SK-N-SH (cell line): ENCODE results near the gene FRY. TPM values are rescaled to one million over a fixed set of nuclear protein-coding genes. Genes with fewer than 3 reads are reported as not detected.

Experiments used
- CTCF ChIA-PET: fragments of 300-600, 350-600 bp; formaldehyde crosslinking; extraction: SDS; loops from one replicate; lab custom pipeline; 2021; lab: Yijun Ruan, JAX
- POLR2A ChIA-PET: fragments of 350-600 bp; sonication (Branson Sonifier 250); formaldehyde crosslinking; extraction: SDS; loops from one replicate; lab custom pipeline; 2020; ENCODE audit warnings: antibody characterized with exemption, inconsistent platforms; lab: Yijun Ruan, JAX
- DNase-seq: peaks from one replicate; pipeline ENCODE4 v3.0.0; 2012
- H2AFZ ChIP-seq: fragments of 200-600 bp; sonication (generic); 2 replicates; pipeline ENCODE4 v1.8.1; 2016; ENCODE audit warnings: antibody characterized with exemption, mild to moderate bottlenecking, low read depth
- H3F3A ChIP-seq: fragments of 200-600 bp; sonication (generic); replicated peaks from 2 replicates; pipeline ENCODE3; 2016; ENCODE audit warnings: antibody characterized with exemption, mild to moderate bottlenecking; ENCODE audit not compliant: insufficient read depth
- H3K27ac ChIP-seq, 2 experiments: fragments of 200-500 bp in 1 of 2; fragments of 200-600 bp in 1 of 2; sonication (Bioruptor generic) in 1 of 2; sonication (generic), shearing (Covaris generic) in 1 of 2; 2 replicates each; pipeline versions ENCODE4 v1.5.1 to v1.6.1; 2014 to 2016; ENCODE audit warnings: low read depth in 2 of 2, inconsistent platforms in 1 of 2, low read length in 1 of 2, mild to moderate bottlenecking in 1 of 2, mixed read lengths in 1 of 2
- H3K27me3 ChIP-seq: fragments of 200-600 bp; sonication (generic), shearing (Covaris generic); 2 replicates; pipeline ENCODE4 v1.6.1; 2016; ENCODE audit warnings: mixed run types; ENCODE audit not compliant: insufficient read depth
- H3K36me3 ChIP-seq, 2 experiments: fragments of 200-500 bp in 1 of 2; fragments of 200-600 bp in 1 of 2; sonication (Bioruptor generic) in 1 of 2; sonication (generic) in 1 of 2; replicated peaks in 1 of 2; 2 replicates each; pipeline versions ENCODE3 to v1.5.1; 2014 to 2016; ENCODE audit warnings: low read length in 1 of 2, mild to moderate bottlenecking in 1 of 2; ENCODE audit not compliant: insufficient read depth in 2 of 2, control insufficient read depth in 1 of 2
- H3K4me1 ChIP-seq, 2 experiments: fragments of 200-500 bp in 1 of 2; fragments of 200-600 bp in 1 of 2; sonication (Bioruptor generic) in 1 of 2; sonication (generic), shearing (Covaris generic) in 1 of 2; 2 replicates each; pipeline versions ENCODE4 v1.5.1 to v1.6.1; 2014 to 2016; ENCODE audit warnings: low read depth in 1 of 2, low read length in 1 of 2, mixed run types in 1 of 2; ENCODE audit not compliant: insufficient read depth in 2 of 2, control insufficient read depth in 1 of 2
- H3K4me2 ChIP-seq: fragments of 200-600 bp; sonication (generic), shearing (Covaris generic); 2 replicates; pipeline ENCODE4 v1.6.1; 2017; ENCODE audit warnings: mixed run types
- H3K4me3 ChIP-seq, 2 experiments: fragments of 200-500 bp in 1 of 2; fragments of 200-600 bp in 1 of 2; sonication (Bioruptor generic) in 1 of 2; sonication (generic), shearing (Covaris generic) in 1 of 2; 2 replicates each; pipeline versions ENCODE4 v1.5.1 to v1.8.1; 2014 to 2016; ENCODE audit warnings: low read depth in 2 of 2, inconsistent platforms in 1 of 2, low read length in 1 of 2, mild to moderate bottlenecking in 1 of 2, mixed read lengths in 1 of 2, moderate library complexity in 1 of 2
- H3K79me2 ChIP-seq: fragments of 200-600 bp; sonication (generic); 2 replicates; pipeline ENCODE4 v1.8.1; 2017; ENCODE audit warnings: mild to moderate bottlenecking; ENCODE audit not compliant: insufficient read depth
- H3K9ac ChIP-seq: fragments of 200-600 bp; sonication (generic); 2 replicates; pipeline ENCODE4 v1.6.1; 2017; ENCODE audit warnings: mixed run types
- H3K9me2 ChIP-seq: fragments of 200-600 bp; sonication (generic); 2 replicates; pipeline ENCODE4 v1.6.1; 2017; ENCODE audit warnings: mixed run types
- H3K9me3 ChIP-seq: fragments of 200-600 bp; sonication (generic); 2 replicates; pipeline ENCODE4 v1.6.1; 2017; ENCODE audit warnings: mixed run types, mild to moderate bottlenecking, moderate library complexity
- H4K20me1 ChIP-seq: fragments of 200-600 bp; sonication (generic); 2 replicates; pipeline ENCODE4 v1.6.1; 2017; ENCODE audit warnings: mild to moderate bottlenecking, mixed run types; ENCODE audit not compliant: insufficient read depth
- ELF1 ChIP-seq: IDR thresholded peaks from 2 replicates; pipeline ENCODE4 v1.4.0; 2012
- FOXM1 ChIP-seq: IDR thresholded peaks from 2 replicates; pipeline ENCODE4 v1.4.0; 2012; ENCODE audit warnings: low read depth, mild to moderate bottlenecking
- GABPA ChIP-seq: IDR thresholded peaks from 2 replicates; pipeline ENCODE4 v1.4.0; 2012; ENCODE audit warnings: low read depth, mild to moderate bottlenecking
- IRF3 ChIP-seq: fragments of 150-350 bp; IDR thresholded peaks from 2 replicates; pipeline ENCODE4 v1.6.1; 2016; ENCODE audit warnings: mild to moderate bottlenecking, low read depth, low read length
- JUND ChIP-seq: IDR thresholded peaks from 2 replicates; pipeline ENCODE4 v1.4.0; 2012
- MAX ChIP-seq: IDR thresholded peaks from 2 replicates; pipeline ENCODE4 v1.4.0; 2012; ENCODE audit warnings: low read depth
- MEF2A ChIP-seq: IDR thresholded peaks from 2 replicates; pipeline ENCODE4 v1.4.0; 2012; ENCODE audit warnings: low read depth, borderline replicate concordance
- NFIC ChIP-seq: IDR thresholded peaks from 2 replicates; pipeline ENCODE4 v1.4.0; 2012; ENCODE audit warnings: borderline replicate concordance
- NRF1 ChIP-seq: IDR thresholded peaks from 2 replicates; pipeline ENCODE4 v1.6.1; 2012; ENCODE audit warnings: low read depth, mild to moderate bottlenecking, low read length
- PBX3 ChIP-seq: IDR thresholded peaks from 2 replicates; pipeline ENCODE4; 2012
- RAD21 ChIP-seq: IDR thresholded peaks from 2 replicates; pipeline ENCODE4 v1.6.1; 2012; ENCODE audit warnings: mild to moderate bottlenecking, low read length
- RCOR1 ChIP-seq: fragments of 150-350 bp; IDR thresholded peaks from 2 replicates; pipeline ENCODE4 v1.6.1; 2017; ENCODE audit warnings: antibody characterized with exemption, low read length
- RXRA ChIP-seq: IDR thresholded peaks from 2 replicates; pipeline ENCODE4 v1.4.0; 2012; ENCODE audit warnings: low read depth, mild to moderate bottlenecking, borderline replicate concordance
- SIN3A ChIP-seq: IDR thresholded peaks from 2 replicates; pipeline ENCODE4 v1.6.1; 2012; ENCODE audit warnings: low read depth, mild to moderate bottlenecking, low read length, moderate library complexity, borderline replicate concordance
- TCF12 ChIP-seq: IDR thresholded peaks from 2 replicates; pipeline ENCODE4 v1.4.0; 2012
- TEAD4 ChIP-seq: IDR thresholded peaks from 2 replicates; pipeline ENCODE4 v1.4.0; 2012; ENCODE audit warnings: mild to moderate bottlenecking, borderline replicate concordance; ENCODE audit not compliant: insufficient read depth
- USF1 ChIP-seq: IDR thresholded peaks from 2 replicates; pipeline ENCODE4 v1.4.0; 2012; ENCODE audit warnings: low read depth, borderline replicate concordance
- USF2 ChIP-seq: fragments of 150-350 bp; IDR thresholded peaks from 2 replicates; pipeline ENCODE4 v1.6.1; 2017; ENCODE audit warnings: antibody characterized with exemption, low read length, low read depth, borderline replicate concordance
- WGBS: methylation state at CpG from one replicate; pipeline ENCODE4 v1.1.6; 2017; ENCODE audit warnings: low lambda C conversion rate; 5-methylcytosine and 5-hydroxymethylcytosine counted together
- polyA plus RNA-seq, 3 experiments: library from polyadenylated mRNA; depleted of rRNA; stranded (reverse); fragments of >200 nt; gene quantifications; 2 replicates each; pipeline ENCODE4 v1.2.3, GENCODE V29; 2012

FRY gene
- polyA plus RNA-seq, 1 of the 3 experiments (the other 2 are of a cell fraction): 1.4 TPM

GRCh38 chr13:32187651-32188050, 156.1 kb downstream of the FRY start:
- WGBS: 82% methylated on average over 2 of the region's 2 CpGs

GRCh38 chr13:32191452-32191998, 160.0 kb downstream of the FRY start:
- Histone ChIP-seq H3K4me3 (no peak overlapping the region), H3K27ac (no peak overlapping the region), H3K4me2 (no peak overlapping the region), H3K9me2 (no peaks in the 10 kb centered on the region), H2AFZ (no peak overlapping the region), H3K36me3 (peaks cover 0 to 3% of the 10 kb centered on the region in 2 experiments), H3F3A (no peaks in the 10 kb centered on the region), H4K20me1 (no peaks in the 10 kb centered on the region), H3K9ac (no peak overlapping the region), H3K9me3 (no peaks in the 10 kb centered on the region), H3K79me2 (no peaks in the 10 kb centered on the region), H3K4me1 (no peaks in the 10 kb centered on the region), H3K27me3 (no peaks in the 10 kb centered on the region)
- POLR2A ChIA-PET: no interaction called here
- TF ChIP-seq SIN3A (no peak), IRF3 (no peak), USF1 (no peak), USF2 (no peak), RXRA (no peak), MEF2A (no peak), GABPA (no peak), ELF1 (no peak)
- CTCF ChIA-PET: interaction anchor here (0.8 kb wide), 1 partner anchor 130 kb away, joined by 3 read pairs; no protein-coding TSS in a partner anchor
- 86% methylated on average over 2 of the region's 2 CpGs for WGBS
- DNase-seq: no peak

More at GRCh38 chr13:32187651-32188050, 156.1 kb downstream of the FRY start:
- ChIA-PET CTCF (interaction anchor here (1.4 kb wide), 1 partner anchor 23 kb away, joined by 4 read pairs; no protein-coding TSS in a partner anchor), POLR2A (no interaction called here)
- Histone ChIP-seq H3K79me2 (no peaks in the 10 kb centered on the region), H2AFZ (no peak overlapping the region), H3K36me3 (peaks cover 0 to 7% of the 10 kb centered on the region in 2 experiments), H3K27me3 (no peaks in the 10 kb centered on the region), H4K20me1 (no peaks in the 10 kb centered on the region), H3K9me3 (no peaks in the 10 kb centered on the region), H3K27ac (no peak overlapping the region), H3K4me3 (no peak overlapping the region), H3K9ac (no peak overlapping the region), H3K4me1 (no peaks in the 10 kb centered on the region), H3K9me2 (no peaks in the 10 kb centered on the region), H3F3A (no peaks in the 10 kb centered on the region), H3K4me2 (no peak overlapping the region)
- DNase-seq: no peak
- TF ChIP-seq RCOR1 (no peak), MAX (no peak), RAD21 (no peak), PBX3 (no peak), NFIC (no peak), NRF1 (no peak), TEAD4 (no peak), JUND (no peak), MEF2A (no peak), FOXM1 (no peak), TCF12 (no peak)
